Omental fat pad (tissue), 4 donors: Measurements from ENCODE around the gene MAST4. TPM values are rescaled to one million over a fixed set of nuclear protein-coding genes. Genes with fewer than 3 reads are reported as not detected.

Source experiments
- ATAC-seq: fragments of 150-250 bp; one replicate; pipeline ENCODE4 v1.9.1; 2016; ENCODE audit warnings: mild to moderate bottlenecking, moderate library complexity; ENCODE audit not compliant: low FRiP score
- DNase-seq: peaks from one replicate; pipeline ENCODE4 v3.0.0-alpha.2; 2019; ENCODE audit warnings: low spot score
- total RNA-seq, 4 donors: library from RNA; depleted of rRNA; stranded (reverse); fragments of >200 nt; gene quantifications; one replicate each; pipeline ENCODE4 v1.1.0, GENCODE V29; 2016
- TF ChIP-seq, protein P1 (sequence below), 3 donors: fragments of 450-650 bp; IDR thresholded peaks; one replicate each; pipeline ENCODE4 v1.5.1; 2016 to 2017; ENCODE audit warnings: antibody characterized with exemption in 3 of 3, mild to moderate bottlenecking in 3 of 3, moderate library complexity in 2 of 3

The MAST4 gene
- total RNA-seq, 4 donors from 2014 or later: 52.2 to 76.8 (median 57.3) TPM

DNA sequence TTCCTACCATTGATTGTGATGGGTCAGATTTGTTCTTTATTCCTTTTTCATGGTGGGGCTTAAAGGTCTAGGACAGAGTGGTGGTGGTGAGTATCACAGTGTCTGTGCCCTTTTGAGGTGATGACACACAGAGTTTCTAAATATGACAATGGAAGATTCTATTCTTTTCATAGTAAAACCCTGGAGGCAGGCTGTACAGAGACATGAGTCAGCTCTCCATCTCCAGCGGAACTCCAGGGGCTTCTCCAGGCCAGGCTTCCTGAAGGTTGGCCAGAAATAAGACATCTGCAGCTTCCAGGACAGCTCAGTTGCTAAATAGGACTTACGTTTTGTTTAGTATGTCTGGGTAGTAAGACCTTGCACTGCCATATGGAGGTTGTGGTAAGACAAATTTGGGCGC lies 370.9 kb downstream of the MAST4 start:
- no peak for DNase-seq
- no peak for ATAC-seq
- TF ChIP-seq, protein P1, sequence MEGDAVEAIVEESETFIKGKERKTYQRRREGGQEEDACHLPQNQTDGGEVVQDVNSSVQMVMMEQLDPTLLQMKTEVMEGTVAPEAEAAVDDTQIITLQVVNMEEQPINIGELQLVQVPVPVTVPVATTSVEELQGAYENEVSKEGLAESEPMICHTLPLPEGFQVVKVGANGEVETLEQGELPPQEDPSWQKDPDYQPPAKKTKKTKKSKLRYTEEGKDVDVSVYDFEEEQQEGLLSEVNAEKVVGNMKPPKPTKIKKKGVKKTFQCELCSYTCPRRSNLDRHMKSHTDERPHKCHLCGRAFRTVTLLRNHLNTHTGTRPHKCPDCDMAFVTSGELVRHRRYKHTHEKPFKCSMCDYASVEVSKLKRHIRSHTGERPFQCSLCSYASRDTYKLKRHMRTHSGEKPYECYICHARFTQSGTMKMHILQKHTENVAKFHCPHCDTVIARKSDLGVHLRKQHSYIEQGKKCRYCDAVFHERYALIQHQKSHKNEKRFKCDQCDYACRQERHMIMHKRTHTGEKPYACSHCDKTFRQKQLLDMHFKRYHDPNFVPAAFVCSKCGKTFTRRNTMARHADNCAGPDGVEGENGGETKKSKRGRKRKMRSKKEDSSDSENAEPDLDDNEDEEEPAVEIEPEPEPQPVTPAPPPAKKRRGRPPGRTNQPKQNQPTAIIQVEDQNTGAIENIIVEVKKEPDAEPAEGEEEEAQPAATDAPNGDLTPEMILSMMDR (IDR thresholded peaks at IDR 0.05): no peak

DNA sequence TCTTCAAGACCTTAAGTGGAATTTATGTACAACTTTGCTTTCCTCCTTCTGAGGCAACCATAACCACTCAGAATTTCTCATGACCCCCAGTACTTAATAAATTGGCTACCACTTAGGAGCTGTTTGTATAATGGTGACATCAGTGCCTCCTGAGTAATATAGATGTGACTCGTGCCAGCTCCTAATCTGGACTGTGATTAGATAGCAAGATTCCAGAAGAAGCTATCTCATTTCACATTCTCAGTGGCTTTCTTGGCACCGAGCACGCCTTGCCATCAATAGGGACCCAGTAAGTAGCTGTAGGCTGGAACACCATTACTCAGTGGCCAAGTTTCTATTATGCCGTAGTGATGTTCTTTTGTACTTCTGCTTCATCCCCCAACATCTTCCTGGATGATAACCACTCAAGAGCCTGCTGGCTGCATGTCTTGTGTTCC lies 371.7 kb downstream of the MAST4 start:
- no peak for DNase-seq
- TF ChIP-seq, protein P1 (IDR thresholded peaks at IDR 0.05): no peak
- ATAC-seq: no peak

DNA sequence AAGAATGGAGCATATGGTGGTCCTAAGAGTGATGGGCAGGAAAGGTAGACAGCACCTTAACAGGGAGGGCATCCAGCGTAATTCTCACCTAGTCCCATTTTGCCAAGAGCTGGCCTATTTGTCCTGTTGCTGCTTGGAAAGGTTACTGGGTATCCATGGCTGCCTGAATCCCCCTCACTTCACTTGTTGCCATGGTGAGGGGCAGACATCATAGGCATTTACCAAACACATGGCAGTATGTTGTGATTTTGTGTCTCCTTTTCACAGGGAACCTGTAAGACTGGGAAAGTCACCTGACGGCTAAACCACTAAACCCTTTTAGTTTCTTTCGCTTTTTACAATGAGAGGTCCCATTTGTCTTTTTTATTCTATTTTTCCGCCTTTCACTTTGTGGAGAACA lies 373.3 kb downstream of the MAST4 start:
- no peak for ATAC-seq
- no peak for DNase-seq
- TF ChIP-seq, protein P1 (IDR thresholded peaks at IDR 0.05): no peak

DNA sequence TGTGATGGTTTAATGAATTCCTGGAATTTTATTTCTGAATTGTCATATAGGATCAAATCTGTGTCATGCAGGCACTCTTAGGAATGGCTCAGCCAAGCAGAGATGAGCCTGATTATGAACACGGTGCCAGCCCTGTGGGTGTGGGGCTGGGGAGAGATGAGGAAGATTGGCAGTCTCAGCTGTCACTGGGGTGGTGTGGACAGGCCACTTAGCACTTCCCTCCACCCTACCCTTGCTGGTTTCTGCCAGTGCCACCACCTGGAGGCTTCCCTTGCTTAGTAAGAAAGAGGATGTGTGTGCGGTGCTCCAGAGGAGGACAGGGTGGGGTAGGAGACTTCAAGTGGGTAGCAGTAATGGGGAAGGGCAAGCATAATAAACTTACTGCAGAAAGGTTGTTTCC lies 373.8 kb downstream of the MAST4 start:
- no peak for ATAC-seq
- no peak for DNase-seq
- TF ChIP-seq, protein P1 (IDR thresholded peaks at IDR 0.05): no peak

DNA sequence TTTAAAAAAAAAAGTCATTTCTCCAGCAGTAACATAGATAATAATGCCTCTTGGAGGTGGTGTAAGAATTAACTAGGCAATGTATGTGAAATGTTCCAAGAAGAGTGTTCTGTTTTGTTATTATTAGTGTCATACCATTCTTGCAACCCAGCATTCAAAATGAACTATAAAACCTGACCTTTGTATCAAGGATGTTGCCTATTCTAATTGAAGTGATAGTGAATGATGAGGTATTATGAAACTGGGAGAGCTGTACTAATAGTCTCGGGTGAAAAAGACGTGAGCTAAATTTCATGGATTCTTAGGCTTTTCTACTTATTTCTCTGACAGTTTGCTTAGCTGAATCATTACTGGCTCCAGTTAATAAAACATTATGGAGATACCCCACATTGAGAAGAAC lies 375.8 kb downstream of the MAST4 start:
- TF ChIP-seq, protein P1 (IDR thresholded peaks at IDR 0.05): no peak

DNA sequence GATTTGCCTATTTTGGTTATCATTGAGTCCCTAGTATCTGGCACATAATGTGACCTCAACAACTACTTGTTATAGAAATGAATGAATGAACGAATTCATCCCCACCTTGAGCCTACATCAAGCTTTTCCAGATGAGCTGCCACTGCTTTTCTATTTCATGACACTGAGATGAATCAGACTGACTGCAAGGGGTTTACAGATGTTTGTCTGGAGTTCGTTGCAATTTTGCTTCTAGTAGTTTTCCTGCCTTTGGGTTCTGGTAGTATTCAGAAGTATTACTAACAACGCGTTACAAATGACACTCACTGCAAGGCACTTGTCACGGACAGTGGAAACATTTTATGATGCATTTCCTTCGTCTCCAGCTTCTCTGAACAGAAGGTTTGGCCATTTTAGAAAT lies 378.1 kb downstream of the MAST4 start:
- DNase-seq (no peak), ATAC-seq (no peak)
- TF ChIP-seq, protein P1 (IDR thresholded peaks at IDR 0.05): no peak

More for the DNA sequence above, 375.8 kb downstream of the MAST4 start:
- no peak for ATAC-seq
- DNase-seq: no peak

DNA sequence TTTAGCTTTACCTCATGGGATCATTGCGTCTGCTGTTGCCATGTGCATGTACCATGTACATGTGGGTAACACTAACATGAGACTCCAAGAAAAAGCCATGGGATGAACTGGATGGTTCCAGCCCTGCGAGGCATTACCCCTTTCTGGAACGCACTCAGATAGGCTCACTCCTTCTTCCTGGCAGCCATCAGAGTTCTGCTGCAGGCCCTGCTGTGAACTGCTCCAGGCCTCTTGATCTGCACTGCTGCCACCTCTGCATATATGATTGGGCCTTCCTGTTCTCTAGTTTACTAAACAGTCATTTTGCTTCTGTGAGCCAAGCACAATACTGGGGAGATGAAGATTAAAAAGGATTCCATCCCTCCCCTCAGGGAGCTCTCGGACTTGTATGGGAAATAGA lies 379.9 kb downstream of the MAST4 start:
- no peak for DNase-seq
- ATAC-seq: no peak
- TF ChIP-seq, protein P1 (IDR thresholded peaks at IDR 0.05): no peak
